ENCODE data around the gene LENEP.

Gene LENEP

DNA sequence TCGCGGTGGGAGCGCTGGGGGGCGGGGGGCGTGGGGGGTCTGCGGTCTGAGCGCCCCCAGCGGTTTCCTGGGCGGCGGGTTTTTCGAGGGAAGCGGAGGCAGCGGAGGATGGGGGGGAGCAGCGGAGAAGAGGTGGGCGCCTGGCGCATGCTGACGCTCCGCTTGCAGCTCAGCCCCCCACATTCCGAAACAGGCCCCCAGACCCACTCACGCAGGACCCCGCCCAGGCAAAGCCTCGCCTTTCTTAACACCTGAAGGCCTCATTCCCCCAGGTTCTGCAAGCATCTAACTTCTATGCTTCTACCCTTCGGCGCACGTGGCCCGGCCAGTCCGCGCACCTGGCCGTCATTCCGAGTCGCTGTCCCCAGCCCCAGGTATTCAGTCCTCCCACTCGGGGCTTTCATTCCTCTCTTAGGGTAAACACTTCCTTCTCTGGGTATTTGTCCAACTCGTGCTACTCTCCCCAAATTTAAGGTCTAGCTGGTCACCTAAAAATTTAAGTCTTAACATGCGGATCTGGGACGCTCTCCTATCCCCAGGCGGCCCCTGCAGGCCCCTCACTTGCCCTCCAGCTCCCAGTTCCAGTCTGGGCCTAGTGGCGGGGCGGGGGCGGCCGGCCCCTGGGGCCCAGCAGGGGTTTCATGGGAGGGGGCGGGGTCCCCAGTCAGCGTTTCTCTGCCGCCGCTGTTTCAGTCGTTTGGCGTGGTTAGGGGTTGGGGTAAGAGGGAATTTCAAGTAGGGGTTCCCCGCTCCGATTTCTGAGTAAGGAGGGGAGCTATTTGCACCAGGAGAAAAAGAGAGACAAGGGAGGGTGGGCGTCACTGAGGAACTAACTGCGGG is 6.4 kb downstream of the LENEP start:
- peak; percentile 74 for DNase-seq (ENCODE audit: low spot score)

DNA sequence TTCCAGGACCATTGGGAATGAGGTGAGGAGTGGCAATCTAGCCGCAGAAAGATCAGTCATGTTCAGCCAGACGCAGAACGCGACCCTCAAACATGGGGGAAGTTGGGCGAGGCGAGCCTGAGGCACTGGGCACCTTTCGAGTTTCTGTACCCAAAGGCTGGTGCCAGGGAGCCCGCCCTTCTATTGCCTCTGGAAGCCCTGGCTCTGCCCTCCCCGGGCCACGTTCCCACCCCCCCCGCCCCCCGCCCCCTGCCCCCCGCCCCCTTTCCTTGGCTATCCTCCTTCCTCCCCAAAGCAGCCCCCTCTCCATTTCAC is 7.0 kb downstream of the LENEP start:
- DNase-seq (ENCODE audit: low spot score) = no peak

DNA sequence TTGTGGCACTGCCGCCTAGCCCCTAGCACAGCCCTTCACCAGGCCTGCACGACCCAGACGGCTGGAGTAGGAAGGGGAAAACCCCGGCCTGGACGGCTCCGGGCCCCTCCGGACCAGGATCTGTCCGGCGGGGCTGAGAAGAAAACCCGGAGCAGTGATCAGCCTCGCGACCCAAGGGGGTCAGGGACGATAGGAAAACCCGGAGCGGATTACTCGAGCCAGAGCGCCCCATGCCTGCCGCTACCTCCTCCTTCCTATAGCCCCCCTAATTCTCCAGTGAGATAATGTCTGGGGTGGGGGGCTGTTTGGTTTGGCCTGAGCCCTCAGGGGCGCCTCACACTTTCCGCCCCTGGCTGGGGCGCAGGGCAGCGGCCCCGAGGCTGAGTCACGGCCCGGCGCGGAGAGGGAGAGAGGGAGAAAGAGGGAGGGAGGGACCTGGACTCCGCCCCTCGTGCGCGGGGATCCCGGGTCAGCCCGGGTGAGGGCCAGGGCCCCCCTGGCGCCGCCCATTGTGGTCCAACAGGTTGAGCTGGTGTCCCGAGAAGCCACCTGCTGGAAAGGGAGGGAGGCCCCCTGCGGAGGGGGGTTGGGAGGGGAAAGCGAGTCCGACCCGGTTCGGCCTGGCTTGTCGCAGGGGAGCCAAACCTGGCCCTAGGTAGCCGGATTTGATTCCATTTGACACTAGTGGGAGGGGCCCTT is 7.5 kb downstream of the LENEP start:
- peak; percentile 96 for DNase-seq (ENCODE audit: low spot score)

DNA sequence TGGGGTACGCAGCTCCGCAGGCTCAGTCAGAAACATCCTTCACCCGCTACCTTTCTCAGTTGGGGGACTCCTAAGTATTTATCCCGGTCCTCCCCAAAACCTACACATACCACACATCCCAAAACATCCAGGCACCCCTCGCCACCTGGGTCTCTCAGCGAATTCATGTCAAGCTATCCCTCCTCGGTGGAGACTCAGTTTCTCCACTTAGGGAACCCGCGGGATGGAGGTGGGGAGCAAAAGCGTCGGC is 8.0 kb downstream of the LENEP start:
- DNase-seq (ENCODE audit: low spot score) = no peak

DNA sequence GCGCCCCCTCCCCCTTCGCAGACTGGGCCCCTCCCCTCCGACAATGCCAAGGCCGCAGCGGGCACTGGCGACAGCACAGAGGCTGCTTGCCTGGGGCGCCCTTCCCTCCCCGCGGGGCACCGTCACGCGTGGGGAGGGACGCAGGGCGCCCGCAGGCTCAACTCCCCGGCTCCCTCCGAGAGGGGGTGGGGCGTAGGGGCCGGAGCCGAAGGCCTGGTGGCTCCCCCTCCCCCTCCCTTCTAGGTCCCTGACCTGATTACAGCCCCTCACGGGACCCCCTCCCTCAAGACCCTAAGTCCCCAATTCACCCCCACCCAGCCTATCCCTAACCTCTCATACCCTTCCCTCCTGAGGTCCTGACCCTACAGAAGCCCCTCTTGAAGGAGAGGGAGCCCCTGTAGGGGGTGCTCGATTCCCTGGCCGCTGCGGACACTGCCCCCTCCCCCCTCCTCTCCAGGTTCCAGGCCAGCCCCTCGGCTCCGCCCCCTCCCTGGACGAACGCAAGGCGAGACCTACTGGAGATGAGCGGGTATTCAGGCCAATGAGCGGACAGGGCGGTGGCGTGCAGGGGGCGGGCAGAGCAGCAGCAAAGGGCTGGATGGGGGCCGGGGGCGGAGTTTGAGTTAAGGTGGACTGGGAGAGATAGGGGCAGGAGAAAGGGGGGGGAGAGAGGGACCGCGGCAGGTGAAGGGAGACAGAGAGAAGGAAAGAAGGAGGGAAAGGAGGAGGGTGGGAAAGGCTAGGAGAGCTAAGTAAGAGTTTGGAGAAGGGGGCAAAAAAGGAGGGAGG is 8.5 kb downstream of the LENEP start:
- peak; percentile 98 for DNase-seq (ENCODE audit: low spot score)

DNA sequence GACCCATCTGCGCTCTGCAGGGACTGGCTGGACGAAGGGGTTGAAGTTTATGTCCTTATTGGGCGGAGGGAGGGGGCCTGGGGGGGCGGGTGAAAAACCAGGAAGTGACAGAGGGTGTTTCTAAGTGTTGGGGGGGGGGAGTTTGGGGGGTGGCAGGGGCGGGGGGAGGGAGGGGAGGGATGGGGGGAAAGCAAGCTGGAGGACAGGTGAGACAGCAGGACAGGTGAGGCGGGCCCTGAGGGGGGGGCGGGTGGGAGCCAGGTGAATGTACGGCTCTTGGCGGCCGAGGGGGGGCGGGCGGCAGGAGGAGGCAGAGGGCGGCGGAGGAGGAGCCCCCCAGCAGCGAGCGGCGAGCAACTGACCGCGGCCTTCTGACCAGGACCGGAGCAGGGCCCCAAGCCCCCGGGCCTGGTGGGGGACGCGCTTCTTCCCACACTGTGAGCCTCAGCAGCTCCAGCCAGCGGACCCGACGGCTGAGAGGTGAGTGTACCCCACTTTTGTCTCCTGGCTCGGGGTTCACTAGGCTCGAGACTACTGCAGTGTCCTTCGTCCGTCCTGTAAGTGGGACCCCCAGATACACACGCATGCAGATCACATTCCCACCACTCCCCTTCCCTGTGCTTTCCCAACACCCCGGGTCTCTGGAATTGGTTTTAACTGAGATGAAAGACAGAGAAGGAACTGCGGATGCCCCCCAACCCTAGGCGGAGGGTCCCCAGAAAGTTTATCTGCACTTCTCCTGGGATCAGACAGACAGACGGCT is 9.3 kb downstream of the LENEP start, which contains the start of gene ZBTB7B:
Gene ZBTB7B, plus strand, starts transcription at position 339 of the 763 bp plus-strand sequence. CDS start 11,859 bp downstream, outside the sequence.
- peak; percentile 64 for DNase-seq (ENCODE audit: low spot score)

DNA sequence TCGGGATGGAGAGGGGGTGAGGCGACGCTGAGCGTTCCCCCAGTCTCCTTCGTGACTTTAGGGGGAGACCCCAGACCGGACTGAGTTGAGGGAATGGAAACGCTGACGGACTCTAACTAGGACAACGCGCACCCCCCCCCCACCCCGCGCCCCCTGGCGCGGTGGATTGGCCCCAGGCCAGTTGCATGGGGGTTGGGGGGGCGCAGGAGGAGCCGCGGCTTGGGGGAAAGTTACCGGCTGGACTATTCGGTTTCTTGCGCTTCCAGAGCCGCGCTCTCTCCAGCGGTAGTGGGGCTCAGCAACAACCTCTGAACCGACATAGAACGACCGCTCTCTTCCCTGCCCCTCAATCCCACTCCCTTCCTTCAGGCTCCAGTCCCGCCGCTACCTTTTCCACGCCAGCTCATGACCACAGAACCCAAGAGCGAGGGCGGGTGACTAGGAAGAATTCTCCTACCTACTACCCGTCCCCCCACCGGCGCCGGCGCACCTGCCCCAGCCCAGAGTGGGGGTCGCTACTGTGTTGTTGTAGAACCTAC is 9.9 kb downstream of the LENEP start:
- DNase-seq (ENCODE audit: low spot score) = no peak

DNA sequence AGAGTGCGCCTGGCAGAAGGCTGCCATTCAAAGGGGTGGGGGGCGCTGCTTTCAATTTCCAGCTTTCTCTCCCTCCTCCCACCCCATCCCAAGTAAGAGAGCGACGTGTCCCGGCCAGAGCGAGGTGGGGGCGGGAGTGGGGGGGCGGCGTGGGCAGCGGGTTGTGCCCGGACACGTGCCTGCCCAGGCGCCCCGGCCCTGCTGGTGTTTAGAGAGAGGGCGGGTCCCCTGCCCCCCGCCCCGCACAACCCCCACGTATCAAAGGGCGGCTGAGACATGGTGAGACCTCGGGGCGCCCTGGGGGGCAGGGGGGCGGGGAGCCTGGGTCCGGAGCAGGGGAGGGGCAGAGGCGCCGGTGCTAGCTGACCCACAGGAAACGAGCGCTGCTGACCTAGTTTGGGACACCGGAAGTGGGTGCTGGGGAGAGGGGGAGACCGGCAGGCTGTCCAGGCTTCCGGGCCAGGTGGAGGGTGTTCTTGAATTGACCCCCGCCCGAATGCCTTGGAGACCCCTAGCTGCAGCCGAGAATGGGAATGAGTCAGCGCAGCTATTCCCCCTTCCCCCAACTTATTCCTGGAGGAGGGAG is 10.5 kb downstream of the LENEP start:
- peak; percentile 82 for DNase-seq (ENCODE audit: low spot score)

DNA sequence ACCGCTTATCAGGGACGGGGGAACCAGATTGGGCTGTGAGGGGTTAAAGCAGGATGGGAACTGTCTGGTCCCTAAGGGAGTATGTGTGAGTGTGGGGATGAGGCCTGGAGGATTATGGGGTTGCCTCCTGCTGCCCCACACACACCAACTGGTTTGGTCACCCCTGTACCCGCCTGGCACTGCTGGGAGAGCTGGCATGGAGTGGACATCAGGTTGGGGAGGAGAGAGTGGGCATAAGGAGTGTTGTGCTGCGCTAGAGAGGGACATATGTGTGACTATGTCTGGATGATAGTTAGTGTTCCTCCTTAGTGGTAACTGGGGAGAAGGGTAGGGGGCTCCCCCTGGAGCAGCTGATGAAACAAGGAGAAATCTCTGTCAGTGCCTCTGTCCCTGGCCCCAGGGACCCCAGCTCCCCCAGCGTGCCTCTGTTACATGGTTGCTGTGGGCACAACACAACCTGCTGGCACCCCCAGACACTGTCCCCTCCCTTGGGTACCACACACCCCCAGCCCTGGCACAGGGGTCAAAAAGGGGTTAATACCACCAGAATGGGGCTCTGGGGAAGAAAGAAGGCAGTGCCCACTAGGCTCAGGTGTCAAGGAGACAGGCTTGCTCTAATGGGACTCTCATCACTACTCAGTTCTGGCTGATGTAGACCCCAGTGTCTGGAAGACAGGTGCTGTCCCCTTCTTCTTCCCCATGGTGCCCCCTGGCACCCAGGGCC is 11.1 kb downstream of the LENEP start:
- no peak for DNase-seq (ENCODE audit: low spot score)

DNA sequence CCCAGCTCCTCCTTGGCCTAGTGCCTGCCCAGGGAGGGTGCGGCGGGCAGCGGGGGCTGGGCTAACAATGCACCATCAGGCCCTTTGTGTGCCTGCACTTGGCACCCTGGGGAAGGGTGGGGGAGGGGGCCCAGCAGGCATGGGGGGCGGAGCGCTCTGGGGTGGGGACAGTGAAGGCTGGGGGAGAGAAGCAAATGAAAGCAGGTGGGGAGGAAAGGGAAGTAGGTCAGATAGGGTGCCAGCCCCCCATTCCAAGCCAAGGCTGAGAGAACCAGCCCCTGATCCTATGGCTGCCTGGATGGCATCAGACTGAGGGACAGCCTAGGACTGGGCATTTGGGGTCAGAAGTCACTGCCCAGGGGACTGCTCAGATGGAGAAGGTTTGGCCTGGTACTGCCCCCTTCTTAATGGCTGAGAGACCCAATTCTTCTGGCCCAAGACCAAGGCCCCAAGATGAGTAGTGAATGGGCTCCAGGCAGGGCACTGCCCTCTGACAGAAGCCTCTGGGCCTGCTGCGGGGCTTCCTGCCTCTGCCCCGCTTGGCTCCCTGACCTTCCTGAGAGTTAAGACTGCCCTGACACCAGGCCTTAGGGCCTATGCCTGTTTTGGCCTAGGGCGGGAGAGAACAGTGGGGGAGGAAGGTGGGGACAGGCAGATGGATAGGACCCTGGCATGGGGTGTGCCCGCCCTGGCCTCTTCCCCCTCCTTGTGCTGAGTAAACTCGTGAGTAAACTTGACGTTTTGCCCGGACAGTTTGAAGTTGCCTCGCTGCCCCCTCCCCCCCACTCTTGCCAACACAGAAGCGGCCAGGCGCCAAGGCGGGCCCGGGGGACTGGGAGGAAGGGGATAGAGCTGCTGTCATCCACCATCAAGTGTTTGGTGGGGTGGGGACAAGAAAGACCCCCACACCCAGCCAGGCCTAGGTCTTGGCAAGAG is 12.0 kb downstream of the LENEP start:
- no peak for DNase-seq (ENCODE audit: low spot score)

DNA sequence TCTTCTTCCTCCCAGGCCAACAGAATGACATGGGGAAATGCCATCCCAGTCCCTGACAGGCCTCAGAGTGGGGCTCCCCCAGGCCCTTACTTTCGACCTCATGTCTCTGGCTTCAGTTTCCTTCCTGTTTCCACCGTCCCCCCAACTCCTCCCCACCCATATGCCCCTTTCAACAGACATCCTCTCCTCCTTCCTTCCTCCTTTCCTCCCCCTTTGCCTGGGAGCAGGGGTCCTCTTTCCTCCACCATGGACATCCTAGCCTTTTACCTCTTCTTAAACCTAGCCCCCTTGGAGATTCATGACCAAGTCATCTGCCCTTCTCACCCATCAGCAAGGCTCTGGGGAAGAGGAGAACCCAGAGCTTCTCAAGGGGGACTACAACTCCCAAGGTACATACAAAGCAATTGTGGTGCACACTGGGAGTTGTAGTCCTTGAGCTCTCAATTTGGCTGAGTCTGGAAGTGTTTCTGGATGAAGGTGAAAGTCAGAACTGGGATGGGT is 13.3 kb downstream of the LENEP start:
- no peak for DNase-seq (ENCODE audit: low spot score)

DNA sequence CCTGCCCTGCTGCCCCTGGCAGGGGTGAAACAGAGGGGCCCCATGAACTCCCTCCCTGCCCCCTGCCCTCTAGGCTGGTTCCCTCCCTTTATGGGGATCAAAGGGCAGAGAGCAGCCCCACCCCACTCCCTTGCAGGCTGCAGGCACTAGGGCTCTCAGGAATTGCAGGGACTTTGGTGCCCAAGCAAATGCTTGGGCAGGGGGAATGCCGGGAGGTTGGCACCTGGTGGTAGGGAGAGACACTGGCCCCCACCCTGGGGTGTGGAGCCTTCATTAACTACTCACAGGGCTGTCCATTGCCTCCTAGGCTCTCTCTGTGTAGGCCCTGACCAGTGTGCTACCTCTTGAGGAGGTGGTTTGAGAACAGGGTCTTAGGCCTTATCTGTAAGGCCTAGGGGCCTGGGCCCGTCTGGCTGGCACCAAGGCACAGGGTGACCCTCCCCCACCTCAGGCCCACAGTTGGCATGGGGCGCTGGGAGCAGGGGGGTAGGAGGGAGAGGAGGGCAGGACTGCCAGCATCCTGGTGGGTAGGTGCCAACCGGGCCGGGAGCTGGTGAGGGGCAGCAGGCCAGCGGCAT is 14.0 kb downstream of the LENEP start:
- DNase-seq (ENCODE audit: low spot score) = no peak

DNA sequence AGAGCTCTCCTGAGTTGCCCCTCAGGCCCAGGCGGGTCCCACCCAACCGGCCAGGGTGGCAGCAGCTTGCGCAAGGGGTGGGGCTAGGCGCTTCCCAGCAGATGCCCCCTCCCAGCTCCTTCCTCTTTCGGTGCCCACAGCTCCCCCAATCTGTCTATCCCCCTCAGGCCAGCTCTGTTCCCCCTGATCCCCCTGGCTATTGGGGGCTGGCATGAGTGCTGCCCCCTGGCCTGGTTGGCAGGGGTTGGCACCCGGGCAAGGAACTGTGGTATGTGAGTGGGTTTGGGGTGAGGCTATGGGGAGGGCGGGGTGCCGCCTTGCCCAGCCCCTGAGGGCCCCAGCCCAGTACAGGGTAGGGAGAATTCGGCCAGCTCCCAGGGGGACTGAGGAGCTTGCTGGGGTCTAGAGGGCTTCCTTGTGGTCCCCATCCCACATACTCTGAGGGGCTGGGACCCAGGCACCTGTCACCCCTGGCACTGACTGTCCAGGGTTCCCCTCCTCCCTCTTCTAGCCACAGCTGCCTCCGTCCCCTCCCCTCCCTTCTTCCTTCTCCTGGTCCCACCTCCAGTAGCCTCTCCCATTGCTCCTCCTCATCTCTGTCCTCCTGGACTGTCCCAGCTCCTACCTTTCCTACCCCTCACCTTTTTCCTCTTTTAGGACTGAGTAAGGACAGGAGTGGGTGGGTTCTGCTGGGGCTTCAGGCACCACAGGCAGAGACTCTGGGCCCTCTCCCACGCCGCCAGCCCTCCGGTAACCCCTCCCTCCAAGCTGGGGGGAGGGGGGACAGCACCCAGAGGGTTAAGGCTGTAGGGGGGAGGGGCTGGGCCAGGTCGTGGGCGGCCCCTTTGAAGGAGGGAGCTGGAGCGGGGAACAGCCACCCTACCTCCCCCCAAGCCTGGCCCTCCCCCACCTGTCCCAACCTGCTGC is 14.9 kb downstream of the LENEP start:
- DNase-seq (ENCODE audit: low spot score) = no peak

DNA sequence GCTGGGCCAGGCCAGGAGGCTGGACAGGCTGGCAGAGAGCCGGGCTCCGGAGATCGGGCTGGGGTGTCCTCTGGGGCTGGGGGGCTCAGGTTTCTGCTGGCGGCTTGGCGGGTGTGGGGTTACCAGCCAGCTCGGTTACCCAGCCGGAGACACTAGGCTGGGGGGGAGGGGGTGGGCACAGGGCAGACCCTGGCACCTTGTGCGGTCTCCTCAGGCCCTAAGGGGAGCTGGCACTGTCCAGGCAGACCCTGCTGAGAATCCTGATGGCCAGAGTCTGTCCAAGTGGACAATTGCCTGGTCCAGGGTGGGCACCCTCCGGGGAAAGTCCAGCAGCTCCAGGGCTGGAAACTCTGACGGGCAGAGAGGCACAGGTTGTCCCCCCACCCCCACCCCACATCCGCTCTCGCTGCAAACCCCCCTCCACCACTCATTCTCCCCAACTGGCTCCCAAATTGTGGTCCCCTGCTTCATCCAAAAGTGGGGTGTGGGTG is 15.9 kb downstream of the LENEP start:
- DNase-seq (ENCODE audit: low spot score) = no peak

DNA sequence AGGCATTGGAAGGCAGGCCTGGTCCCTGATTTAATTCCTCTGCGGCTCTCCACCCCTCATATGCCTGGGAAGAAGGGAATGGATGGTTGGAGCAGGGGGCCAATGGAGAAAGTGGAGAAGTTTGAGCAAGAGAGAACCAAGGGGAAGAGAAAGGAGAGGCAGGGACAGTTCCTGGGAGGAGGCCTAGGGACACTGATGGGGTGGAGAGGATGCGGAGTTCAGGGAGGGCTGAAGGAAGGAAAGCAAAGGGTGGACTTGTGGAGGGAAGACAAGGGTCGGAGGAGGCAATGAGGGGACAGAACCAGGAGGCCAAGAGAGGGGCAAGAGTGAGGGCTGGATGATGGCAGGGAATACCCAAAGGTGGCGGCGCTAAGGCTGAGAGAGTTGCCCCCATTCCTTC is 16.4 kb downstream of the LENEP start:
- no peak for DNase-seq (ENCODE audit: low spot score)

DNA sequence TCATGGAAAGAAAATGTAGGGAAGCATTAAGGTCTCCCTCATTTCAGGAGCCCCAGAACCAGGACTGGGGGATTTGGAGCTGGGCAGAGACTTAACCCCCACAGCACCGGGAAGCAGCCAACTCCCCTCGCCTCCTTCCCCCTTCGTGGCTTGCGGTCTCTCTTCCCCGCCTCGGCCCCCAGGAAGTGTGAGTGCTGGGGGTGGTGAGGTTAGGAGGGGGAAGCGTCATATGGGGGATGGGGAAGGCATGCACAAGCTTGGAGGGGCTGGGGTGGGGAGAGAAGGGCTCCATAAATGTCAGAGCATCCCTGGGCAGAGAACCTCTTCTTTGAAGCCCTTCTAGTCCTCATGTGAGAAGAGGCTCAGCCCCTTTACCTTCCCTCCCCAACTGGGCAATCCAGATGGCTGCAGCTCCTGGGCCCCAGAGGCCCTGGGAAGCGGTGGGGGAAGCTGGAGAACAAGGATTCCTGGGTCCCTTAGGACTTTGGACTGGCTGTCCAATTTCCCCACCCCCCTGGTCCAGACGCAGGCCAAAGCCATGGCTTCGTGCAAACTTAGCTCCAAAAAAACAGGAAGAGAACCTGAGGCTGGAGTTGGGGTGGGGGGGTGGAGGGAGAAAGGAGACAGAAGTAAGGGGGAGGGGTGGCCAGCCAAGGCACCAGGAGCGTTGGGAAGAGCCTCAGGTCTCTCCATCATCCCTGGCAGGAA is 17.0 kb downstream of the LENEP start:
- DNase-seq (ENCODE audit: low spot score) = no peak

DNA sequence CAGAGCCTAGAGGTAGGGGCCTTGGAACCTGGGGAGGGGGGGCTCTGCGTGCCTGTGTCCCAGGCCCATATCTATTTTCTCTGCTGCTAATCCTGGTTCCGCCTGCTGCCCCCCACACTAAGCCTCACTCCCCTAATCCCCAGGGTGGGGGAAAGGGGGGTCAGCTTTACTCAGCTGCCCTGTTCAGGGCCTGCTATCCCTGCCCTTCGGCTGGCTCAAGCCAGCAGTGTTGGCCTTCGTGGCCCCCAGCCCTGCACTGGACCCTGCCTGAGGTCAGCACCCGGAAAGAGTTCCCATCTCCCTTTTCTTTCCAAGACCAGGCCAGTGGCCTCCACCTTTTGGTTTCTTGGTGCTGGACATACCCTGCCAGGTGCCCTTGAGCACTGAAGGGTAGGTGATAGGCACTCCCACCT is 17.6 kb downstream of the LENEP start:
- DNase-seq (ENCODE audit: low spot score) = no peak

All from HuH-7.5 (cell line).